Spleen (tissue), 11 donors: ENCODE measurements around the gene BACH2. TPM values are rescaled to one million over a fixed set of nuclear protein-coding genes. Genes with fewer than 3 reads are reported as not detected.

Source experiments
- DNase-seq: peaks from one replicate; pipeline ENCODE4 v3.0.0-alpha.2; 2020
- H3K27ac ChIP-seq, 8 donors: fragments of 200-600 bp; sonication (generic) in 7 of 8; 1 replicate in 4 of 8; 2 replicates in 4 of 8; pipeline versions ENCODE4 v1.5.0 to v1.8.0; 2016 to 2021; ENCODE audit warnings: inconsistent platforms in 4 of 8, mild to moderate bottlenecking in 4 of 8, moderate library complexity in 1 of 8
- H3K27me3 ChIP-seq, 7 donors: fragments of 200-600 bp; sonication (generic) in 6 of 7; replicated peaks in 1 of 7; 1 replicate in 4 of 7; 2 replicates in 3 of 7; pipeline versions ENCODE4 v1.5.0 to v1.8.0; 2016 to 2021; ENCODE audit warnings: inconsistent platforms in 3 of 7, mild to moderate bottlenecking in 1 of 7
- H3K36me3 ChIP-seq, 6 donors: fragments of 200-600 bp; sonication (generic) in 5 of 6; 1 replicate in 4 of 6; 2 replicates in 2 of 6; pipeline versions ENCODE4 v1.5.0 to v1.8.0; 2016 to 2021; ENCODE audit warnings: inconsistent platforms in 2 of 6
- H3K4me1 ChIP-seq, 6 donors: fragments of 200-600 bp; sonication (generic) in 5 of 6; 1 replicate in 3 of 6; 2 replicates in 3 of 6; pipeline versions ENCODE4 v1.5.0 to v1.8.0; 2016 to 2021; ENCODE audit warnings: inconsistent platforms in 3 of 6
- H3K4me3 ChIP-seq, 8 donors: fragments of 200-600 bp; sonication (generic) in 7 of 8; 1 replicate in 4 of 8; 2 replicates in 4 of 8; pipeline versions ENCODE4 v1.5.0 to v1.8.0; 2016 to 2021; ENCODE audit warnings: inconsistent platforms in 4 of 8, mild to moderate bottlenecking in 4 of 8, moderate library complexity in 2 of 8
- H3K9me3 ChIP-seq, 8 donors: fragments of 200-600 bp; sonication (generic) in 7 of 8; 1 replicate in 4 of 8; 2 replicates in 4 of 8; pipeline versions ENCODE4 v1.5.0 to v1.8.0; 2016 to 2021; ENCODE audit warnings: inconsistent platforms in 4 of 8
- CTCF ChIP-seq, 11 experiments: fragments of 200-600 bp in 7 of 11; fragments of 450-650 bp in 4 of 11; sonication (generic) in 4 of 11; IDR thresholded peaks in 8 of 11; conservative IDR thresholded peaks in 3 of 11; 1 replicate in 7 of 11; 2 replicates in 4 of 11; pipeline versions ENCODE4 v1.4.0 to v1.8.0; 2016 to 2021; ENCODE audit warnings: antibody characterized with exemption in 11 of 11, inconsistent platforms in 4 of 11, mild to moderate bottlenecking in 1 of 11
- POLR2A ChIP-seq, 3 donors: fragments of 450-650 bp; IDR thresholded peaks; one replicate each; pipeline ENCODE4 v1.5.1; 2017; ENCODE audit warnings: antibody characterized with exemption in 3 of 3, mild to moderate bottlenecking in 1 of 3
- POLR2AphosphoS5 ChIP-seq, 3 donors: sonication (generic); formaldehyde crosslinking; IDR thresholded peaks; one replicate each; pipeline ENCODE4 v1.5.1; 2017; ENCODE audit warnings: antibody characterized with exemption in 3 of 3
- WGBS, 5 donors: extraction: QIAGEN DNeasy Blood & Tissue Kit in 3 of 5; methylation state at CpG; one replicate each; pipeline versions ENCODE4 v1.1.5 to v1.1.7; 2013 to 2018; 5-methylcytosine and 5-hydroxymethylcytosine counted together
- intact Hi-C: fragments of 100-400 bp; cut with DNase I; formaldehyde crosslinking; loops from one replicate; pipeline ENCODE4 v1.15.0; 2023; ENCODE audit warnings: low total_unique reads
- polyA plus RNA-seq, 3 donors: library from polyadenylated mRNA; stranded (reverse); fragments of 200-250 nt; gene quantifications; one replicate each; pipeline ENCODE4 v1.2.1, GENCODE V29; 2013
- total RNA-seq, 7 donors: library from RNA; depleted of rRNA in 3 of 7; stranded (reverse); fragments of >200 nt in 3 of 7; fragmentation: NEBNext Ultra II Directional in 4 of 7; extraction: Animal tissue kit (Norgen Biotek cat#: 25700) in 4 of 7; gene quantifications; one replicate each; pipeline versions ENCODE4 v1.1.0 to v1.2.1, GENCODE V29; 2016 to 2021
- donor health status: healthy with polysubstance abuse.
- donor health status: DM: no; HTN: no; CAD: no; lungs with moderate emphysema.
- donor health status: DM: no; HTN: no; CAD: no.
- donor health status: Bipolar disorder and iron deficiency.
- donor health status: healthy.
- donor health status: DM: no; HTN: no; CAD: no.
- donor health status: DM: yes; HTN: yes; CAD: no.

Gene BACH2
- total and polyA plus RNA-seq, 10 donors = 3.0 to 53.8 (median 32.3) TPM

- H3K27me3 ChIP-seq = no peaks in the 10 kb centered on the region
- DNase-seq = no peak
- H3K4me1 ChIP-seq = peaks cover 0 to 16% (median 0%) of the 10 kb centered on the region in 6 donors
- no peak overlapping the region for H3K4me3 ChIP-seq
- H3K36me3 ChIP-seq = peaks cover 0 to 4% (median 0%) of the 10 kb centered on the region in 6 donors
- WGBS, 5 donors = 91 to 99% (median 96%) methylated on average over 6 of the region's 6 CpGs
- H3K9me3 ChIP-seq = no peaks in the 10 kb centered on the region
- intact Hi-C loops = no loop called here
- TF ChIP-seq POLR2A (IDR thresholded peaks at IDR 0.05) (no peak), POLR2AphosphoS5 (IDR thresholded peaks at IDR 0.05) (no peak), CTCF (IDR thresholded peaks at IDR 0.05 in 8 of 11, conservative IDR thresholded peaks at IDR 0.05 in 3 of 11) (no peak)
- H3K27ac ChIP-seq = no peak overlapping the region
Observed at GRCh38 chr6:90024633-90025032, 272.0 kb downstream of the BACH2 start.

- peaks cover 0 to 10% (median 0%) of the 10 kb centered on the region in 6 donors for H3K4me1 ChIP-seq
- WGBS, 5 donors = 42 to 64% (median 55%) methylated on average over 2 of the region's 2 CpGs
Observed at GRCh38 chr6:90021711-90022110, 274.9 kb downstream of the BACH2 start.

GRCh38 chr6:90020746-90021145, 275.9 kb downstream of the BACH2 start:
- Histone ChIP-seq H3K27me3 (no peaks in the 10 kb centered on the region), H3K27ac (no peak overlapping the region), H3K36me3 (peaks cover 0 to 4% (median 0%) of the 10 kb centered on the region in 6 donors), H3K4me3 (no peak overlapping the region), H3K4me1 (peaks cover 0 to 10% (median 0%) of the 10 kb centered on the region in 6 donors), H3K9me3 (no peaks in the 10 kb centered on the region)
- no peak for TF ChIP-seq CTCF (IDR thresholded peaks at IDR 0.05 in 8 of 11, conservative IDR thresholded peaks at IDR 0.05 in 3 of 11)
- intact Hi-C loops = no loop called here
- WGBS, 5 donors = 90 to 94% (median 92%) methylated on average over 2 of the region's 2 CpGs
- no peak for DNase-seq

More at GRCh38 chr6:90021711-90022110, 274.9 kb downstream of the BACH2 start:
- no peak for DNase-seq
- no peaks in the 10 kb centered on the region for H3K27me3 ChIP-seq
- H3K4me3 ChIP-seq = no peak overlapping the region
- intact Hi-C loops = no loop called here
- H3K9me3 ChIP-seq = no peaks in the 10 kb centered on the region
- no peak overlapping the region for H3K27ac ChIP-seq
- TF ChIP-seq POLR2A (IDR thresholded peaks at IDR 0.05) = no peak
- TF ChIP-seq CTCF (IDR thresholded peaks at IDR 0.05 in 8 of 11, conservative IDR thresholded peaks at IDR 0.05 in 3 of 11) = no peak
- no peak for TF ChIP-seq POLR2AphosphoS5 (IDR thresholded peaks at IDR 0.05)
- peaks cover 0 to 4% (median 0%) of the 10 kb centered on the region in 6 donors for H3K36me3 ChIP-seq

GRCh38 chr6:90019216-90019615, 277.4 kb downstream of the BACH2 start:
- Histone ChIP-seq H3K4me1 (peaks cover 0 to 10% (median 0%) of the 10 kb centered on the region in 6 donors), H3K4me3 (no peak overlapping the region), H3K27ac (no peak overlapping the region), H3K36me3 (no peaks in the 10 kb centered on the region), H3K27me3 (no peaks in the 10 kb centered on the region), H3K9me3 (no peaks in the 10 kb centered on the region)
- no peak for TF ChIP-seq POLR2AphosphoS5 (IDR thresholded peaks at IDR 0.05)
- TF ChIP-seq POLR2A (IDR thresholded peaks at IDR 0.05) = no peak
- TF ChIP-seq CTCF (IDR thresholded peaks at IDR 0.05 in 8 of 11, conservative IDR thresholded peaks at IDR 0.05 in 3 of 11) = no peak
- WGBS, 5 donors = 93 to 100% (median 97%) methylated on average over 1 of the region's 1 CpG
- DNase-seq = no peak
- intact Hi-C loops = no loop called here
